Renal cortex interstitium (tissue), 11 donors: Measurements from ENCODE around the gene CHD3. TPM values are rescaled to one million over a fixed set of nuclear protein-coding genes. Genes with fewer than 3 reads are reported as not detected.

Experiments
- DNase-seq, 11 donors: peaks; one replicate each; pipeline ENCODE4 v3.0.0-alpha.2; 2013; ENCODE audit warnings: low read depth in 9 of 11, low spot score in 4 of 11; ENCODE audit errors: extremely low read depth in 1 of 11
- polyA plus RNA-seq, 3 donors: library from polyadenylated mRNA; unstranded; fragments of 120-200 nt; gene quantifications; one replicate each; pipeline ENCODE4 v1.2.1, GENCODE V29; 2013; ENCODE audit not compliant: insufficient read length in 3 of 3

The CHD3 gene
- polyA plus RNA-seq, 3 donors, result 168 to 213 (median 199) TPM

GRCh38 chr17:7912927-7913524, 24.4 kb downstream of the CHD3 start:
- peak in 2 of 11 donors; percentile 63 to 67 for DNase-seq

GRCh38 chr17:7915179-7915610, 26.6 kb downstream of the CHD3 start:
- DNase-seq, result peak in 2 of 11 donors; percentile 28 to 42

DNA sequence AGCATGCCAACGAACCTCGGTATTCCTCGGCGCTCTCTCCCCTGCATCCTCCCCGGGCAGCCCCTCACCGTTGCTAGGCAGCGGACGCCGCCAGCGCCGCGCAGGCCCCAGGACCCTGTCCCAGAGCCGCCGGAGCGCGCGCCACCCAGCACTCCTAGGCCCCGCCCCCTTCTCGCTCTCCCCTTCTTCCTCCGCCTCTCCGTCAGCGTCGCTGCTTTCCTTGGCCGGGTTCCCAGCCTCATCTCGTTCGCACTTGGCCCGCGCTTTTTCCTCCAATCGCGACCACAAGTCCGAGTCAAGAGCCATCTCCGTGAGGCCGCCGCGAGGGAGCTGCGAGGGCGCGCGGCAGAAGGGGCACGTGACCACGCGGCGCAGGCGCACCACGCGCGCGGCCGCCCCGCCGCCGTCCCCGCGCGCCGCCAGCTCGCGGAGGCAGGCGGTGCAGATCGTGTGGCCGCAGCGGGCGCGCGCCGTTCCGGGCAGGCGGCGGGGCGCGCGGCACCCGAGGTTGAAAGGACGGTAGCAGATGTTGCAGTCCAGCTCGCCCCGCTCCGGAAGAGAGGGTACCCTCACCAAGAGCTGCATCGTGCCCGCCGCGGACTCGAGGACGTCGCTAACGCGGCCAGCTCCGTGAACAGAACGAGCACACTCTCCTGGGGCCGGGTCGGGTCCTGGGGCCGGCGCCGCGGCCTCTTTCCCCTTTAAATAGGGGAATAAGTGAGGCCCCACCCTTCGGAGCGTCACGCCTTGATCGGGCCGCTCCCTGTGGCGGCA, 27.2 kb downstream of the CHD3 start, which contains the start of gene RNF227:
Gene RNF227, minus strand, starts transcription at position 679 of the 774 bp plus-strand sequence. Its CDS starts 94 bp downstream, at position 585.
- DNase-seq, result peak; percentile 87 to 96 (median 95)

GRCh38 chr17:7916385-7916682, 27.7 kb downstream of the CHD3 start:
- no peak for DNase-seq

- no peak for DNase-seq
Measured at GRCh38 chr17:7916808-7917207, 28.2 kb downstream of the CHD3 start.

- no peak for DNase-seq
Measured at GRCh38 chr17:7922269-7922844, 33.8 kb downstream of the CHD3 start.

DNA sequence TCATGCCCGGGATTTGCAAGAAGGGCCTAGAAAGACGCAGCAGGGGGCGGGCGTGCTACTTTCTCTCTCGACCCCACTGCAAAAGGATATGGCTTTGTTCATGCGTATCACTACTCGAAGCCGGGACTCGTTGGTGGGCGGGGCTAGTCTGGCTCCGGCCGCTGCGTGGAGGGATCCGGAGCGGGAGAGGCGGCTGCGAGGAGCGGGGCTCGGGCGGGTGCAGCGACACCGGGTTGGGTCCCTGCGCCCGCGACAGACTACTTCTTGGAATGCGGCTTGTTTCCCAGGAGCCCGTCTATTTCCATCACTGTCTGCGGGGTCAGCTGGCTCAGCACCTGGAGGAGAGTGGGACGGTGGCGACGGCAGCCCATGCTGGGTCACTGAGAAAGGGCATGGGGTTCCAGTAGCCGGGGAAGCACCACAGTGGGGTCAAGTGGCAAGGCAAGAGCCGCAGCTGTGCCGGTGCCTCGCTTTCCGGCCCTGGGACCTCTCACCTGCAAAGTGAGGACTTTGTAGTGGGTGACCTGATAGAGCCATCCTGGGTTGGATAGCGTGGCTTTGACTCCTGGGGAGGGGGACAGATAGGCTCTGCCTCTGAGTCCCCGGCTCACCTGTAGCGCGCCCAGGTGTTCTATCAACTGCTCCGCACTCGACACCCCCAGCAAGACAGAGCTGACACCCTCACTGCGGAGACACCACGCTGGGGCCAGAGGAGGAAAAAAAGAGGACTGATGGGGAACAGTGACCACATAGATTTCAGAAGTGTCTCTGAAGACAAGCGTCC, 34.4 kb downstream of the CHD3 start:
- peak in 9 of 11 donors; percentile 75 to 90 (median 88) for DNase-seq

DNA sequence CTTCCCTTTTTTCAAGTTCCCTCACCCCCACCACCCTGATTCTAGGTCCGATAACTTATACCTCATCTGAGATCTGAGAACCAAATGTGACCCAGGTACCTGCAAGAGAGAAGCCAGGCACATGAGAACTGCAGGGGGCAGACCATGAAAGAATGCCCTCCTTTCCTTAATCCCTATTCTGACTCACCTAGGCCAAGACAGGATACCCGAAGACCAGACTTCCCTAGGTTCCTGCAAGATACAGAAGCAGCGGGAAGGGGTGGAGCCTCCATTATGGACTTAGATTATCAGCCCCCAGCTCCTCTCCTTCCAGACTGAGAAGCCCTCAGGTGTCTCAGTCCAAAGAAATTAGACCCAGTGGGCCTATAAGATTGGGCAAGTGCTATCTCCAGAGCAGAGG, 39.0 kb downstream of the CHD3 start:
- no peak for DNase-seq

DNA sequence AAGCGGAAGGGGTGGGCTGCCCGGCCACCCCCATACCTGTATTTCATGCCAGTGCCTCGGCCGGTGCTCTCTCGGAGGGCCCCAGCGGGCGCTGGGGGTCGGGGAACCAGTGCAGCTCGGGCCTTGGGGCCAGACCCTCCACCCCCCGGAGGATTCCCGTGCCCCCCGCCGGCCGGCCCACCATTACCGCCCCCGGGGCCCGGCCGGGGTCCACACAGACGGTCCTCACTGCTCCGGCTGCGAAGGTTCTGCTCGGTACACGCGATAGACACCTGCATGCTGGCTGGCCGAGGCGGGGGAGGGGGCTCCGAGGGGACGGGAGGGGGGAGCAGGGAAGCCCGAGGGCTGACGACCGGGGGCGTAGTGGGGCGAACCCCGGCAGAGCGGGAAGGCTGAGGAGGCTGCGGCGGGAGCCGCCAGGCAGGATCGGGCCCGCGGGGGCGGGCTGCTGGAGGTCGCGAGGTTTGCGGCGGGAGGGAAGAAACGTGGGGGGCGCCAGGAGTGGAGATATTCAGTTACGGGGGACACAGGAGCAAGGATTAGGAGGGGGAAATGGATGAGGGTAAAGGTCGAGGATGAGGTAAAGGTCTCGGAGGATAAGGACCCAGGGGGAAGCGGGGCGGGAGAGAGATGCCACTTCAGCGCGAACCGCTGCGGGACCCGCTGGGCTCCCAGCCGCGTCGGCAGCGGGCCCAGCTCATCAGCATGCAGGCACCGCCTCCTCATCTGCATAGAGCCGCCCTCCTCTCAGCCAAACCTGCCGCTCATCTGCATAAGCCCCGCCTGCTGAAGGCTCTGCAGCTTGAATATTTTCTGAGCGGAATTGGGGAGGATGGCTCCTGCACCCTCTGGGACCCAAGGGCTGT, 40.8 kb downstream of the CHD3 start, which contains the start of gene KCNAB3:
Gene KCNAB3, minus strand, starts transcription at position 699 of the 866 bp plus-strand sequence. Its CDS starts 421 bp downstream, at position 278.
- peak in 5 of 11 donors; percentile 64 to 74 (median 67) for DNase-seq

- DNase-seq, result no peak
Measured at GRCh38 chr17:7930841-7931631, 42.4 kb downstream of the CHD3 start.

- peak; percentile 95 to 100 (median 99) for DNase-seq
Measured at GRCh38 chr17:7931709-7932482, 43.3 kb downstream of the CHD3 start, which contains the start of the genes CNTROB and TRAPPC1. Gene CNTROB (plus strand): TSS chr17:7932206. CDS start chr17:7933080, 874 bp downstream. Gene TRAPPC1 (minus strand): TSS chr17:7931946. CDS start chr17:7931829, 117 bp downstream.

DNA sequence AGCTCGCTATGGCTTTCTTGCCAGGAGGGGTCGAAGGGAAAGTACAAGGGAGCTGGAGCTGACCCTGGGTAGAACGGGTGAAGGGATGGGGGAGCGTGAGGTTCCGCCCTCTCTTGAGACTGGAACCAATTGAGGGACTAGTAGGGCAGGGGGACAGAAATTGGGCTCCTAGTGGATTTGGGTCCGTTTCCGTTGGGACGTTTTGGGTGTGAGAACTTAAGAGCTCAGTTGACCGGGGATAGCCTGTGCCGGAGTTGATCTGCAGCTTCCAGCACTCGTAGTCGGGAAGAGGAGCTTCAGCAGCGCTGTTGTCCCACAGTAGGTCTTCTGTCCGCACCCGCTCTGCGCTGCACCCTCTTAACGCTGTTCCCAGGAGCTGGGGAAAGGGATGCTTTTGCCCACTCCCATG, 43.9 kb downstream of the CHD3 start:
- DNase-seq, result no peak

- DNase-seq, result no peak
Measured at GRCh38 chr17:7932949-7933348, 44.4 kb downstream of the CHD3 start.

GRCh38 chr17:7935859-7936258, 47.3 kb downstream of the CHD3 start:
- no peak for DNase-seq

DNA sequence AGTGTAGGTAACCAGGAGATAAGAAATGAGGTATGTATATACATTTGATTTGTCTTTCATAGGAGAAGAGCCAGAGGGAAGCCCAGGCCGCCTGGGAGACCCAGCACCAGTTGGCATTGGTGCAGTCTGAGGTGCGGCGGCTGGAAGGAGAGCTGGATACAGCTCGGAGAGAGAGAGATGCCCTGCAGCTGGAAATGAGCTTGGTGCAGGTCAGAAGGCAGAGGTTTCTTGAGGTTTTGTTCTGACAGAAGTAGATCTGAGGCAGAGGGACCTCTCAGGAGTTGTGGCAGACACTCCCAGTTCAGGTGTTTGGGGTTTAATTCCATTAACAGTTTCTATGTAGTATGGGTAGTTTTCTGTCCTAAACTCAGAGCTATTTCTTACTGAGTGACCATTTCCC, 51.4 kb downstream of the CHD3 start:
- DNase-seq, result no peak

DNA sequence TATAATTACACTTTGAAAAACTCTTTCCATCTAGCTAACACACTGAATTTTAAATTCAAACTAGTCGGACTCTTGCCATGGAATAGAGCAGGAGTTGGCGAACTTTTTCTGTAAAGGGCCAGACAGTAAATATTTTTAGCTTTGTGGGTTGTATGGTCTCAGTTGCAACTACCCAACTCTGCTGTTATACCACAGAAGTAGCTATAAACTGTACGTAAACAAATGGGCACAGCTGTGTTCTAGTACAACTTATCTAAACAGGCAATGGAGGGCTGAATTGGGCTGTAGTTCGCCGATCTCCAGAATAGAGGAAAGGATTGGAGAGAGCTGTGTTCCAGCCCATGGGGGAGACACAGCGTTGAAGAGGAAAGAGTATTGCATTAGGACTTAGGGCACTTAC, 52.2 kb downstream of the CHD3 start:
- no peak for DNase-seq

GRCh38 chr17:7943291-7943690, 54.7 kb downstream of the CHD3 start:
- no peak for DNase-seq
